Karpas-422 (cell line): ENCODE results near the gene MACROH2A1. TPM values are rescaled to one million over a fixed set of nuclear protein-coding genes. Genes with fewer than 3 reads are reported as not detected.

Experiments
- DNase-seq: peaks from one replicate; pipeline ENCODE4 v3.0.0-alpha.2; 2015
- H2AFZ ChIP-seq: fragments of 200-600 bp; sonication (generic); 2 replicates; pipeline ENCODE4 v1.6.1; 2014; ENCODE audit warnings: antibody characterized with exemption, low read length, mixed read lengths
- H3K27ac ChIP-seq: fragments of 200-600 bp; sonication (generic); 2 replicates; pipeline ENCODE4 v1.5.1; 2014; ENCODE audit warnings: mild to moderate bottlenecking, low read length, moderate library complexity
- H3K27me3 ChIP-seq: fragments of 200-600 bp; sonication (generic); 2 replicates; pipeline ENCODE4 v1.6.1; 2014; ENCODE audit warnings: low read length, mixed read lengths
- H3K36me3 ChIP-seq: fragments of 200-600 bp; sonication (generic); 2 replicates; pipeline ENCODE4 v1.6.1; 2014; ENCODE audit warnings: low read length, mixed read lengths; ENCODE audit not compliant: insufficient read depth
- H3K4me1 ChIP-seq: fragments of 200-600 bp; sonication (generic); 2 replicates; pipeline ENCODE4 v1.6.1; 2014; ENCODE audit warnings: mild to moderate bottlenecking, low read length, mixed read lengths
- H3K4me2 ChIP-seq: fragments of 200-600 bp; sonication (generic); 2 replicates; pipeline ENCODE4 v1.6.1; 2014; ENCODE audit warnings: low read length, low read depth, mild to moderate bottlenecking; ENCODE audit not compliant: poor library complexity, severe bottlenecking
- H3K4me3 ChIP-seq: fragments of 200-600 bp; sonication (generic); 2 replicates; pipeline ENCODE4 v1.5.1; 2014; ENCODE audit warnings: mild to moderate bottlenecking, antibody characterized with exemption, low read length, mixed read lengths
- H3K79me2 ChIP-seq: fragments of 200-600 bp; sonication (generic); 2 replicates; pipeline ENCODE4 v1.6.1; 2014; ENCODE audit warnings: mild to moderate bottlenecking, low read length, mixed read lengths
- H3K9ac ChIP-seq: fragments of 200-600 bp; sonication (generic); 2 replicates; pipeline ENCODE4 v1.6.0; 2014; ENCODE audit warnings: low read length
- H3K9me2 ChIP-seq: fragments of 200-600 bp; sonication (generic), shearing (Covaris generic); replicated peaks from 2 replicates; pipeline ENCODE4 v1.6.0; 2014; ENCODE audit warnings: mild to moderate bottlenecking, low read length, moderate library complexity; ENCODE audit not compliant: insufficient read depth
- H3K9me3 ChIP-seq: fragments of 300-700, 200-600 bp; sonication (generic); 2 replicates; pipeline ENCODE4 v1.6.1; 2014; ENCODE audit warnings: low read length, mixed read lengths
- H4K20me1 ChIP-seq: fragments of 200-600 bp; sonication (generic); 2 replicates; pipeline ENCODE4 v1.6.1; 2014; ENCODE audit warnings: mild to moderate bottlenecking, antibody characterized with exemption, low read length, low read depth; ENCODE audit not compliant: insufficient read depth
- total RNA-seq: library from RNA; depleted of rRNA; stranded (reverse); fragments of >200 nt; shearing (Covaris generic); gene quantifications from 2 replicates; pipeline ENCODE4 v1.2.3, GENCODE V29; 2014; ENCODE audit warnings: low replicate concordance

The MACROH2A1 gene
- total RNA-seq, 1 experiment from 2014 or later = 160 TPM

GRCh38 chr5:135438636-135439221 lies 39.7 kb upstream of the MACROH2A1 start:
- Histone ChIP-seq H3K79me2 (no peaks in the 10 kb centered on the region), H3K9me2 (no peaks in the 10 kb centered on the region), H3K36me3 (no peaks in the 10 kb centered on the region), H3K4me1 (no peaks in the 10 kb centered on the region; the same call in 1 of the 2 replicates), H3K27ac (no peak overlapping the region), H3K27me3 (no peaks in the 10 kb centered on the region), H3K4me2 (no peak overlapping the region), H3K9me3 (no peaks in the 10 kb centered on the region), H2AFZ (no peak overlapping the region), H3K9ac (no peak overlapping the region), H4K20me1 (no peaks in the 10 kb centered on the region), H3K4me3 (no peak overlapping the region)
- no peak for DNase-seq

- DNase-seq = no peak
- Histone ChIP-seq H3K36me3 (no peaks in the 10 kb centered on the region), H3K9me2 (no peaks in the 10 kb centered on the region), H2AFZ (no peak overlapping the region), H3K4me2 (no peak overlapping the region), H3K27me3 (no peaks in the 10 kb centered on the region), H3K27ac (no peak overlapping the region), H3K79me2 (no peaks in the 10 kb centered on the region), H4K20me1 (no peaks in the 10 kb centered on the region), H3K9ac (no peak overlapping the region), H3K4me1 (no peaks in the 10 kb centered on the region; the same call in 1 of the 2 replicates), H3K9me3 (no peaks in the 10 kb centered on the region), H3K4me3 (no peak overlapping the region)
These were observed 38.9 kb upstream of the MACROH2A1 start for GRCh38 chr5:135437796-135438560.

DNA sequence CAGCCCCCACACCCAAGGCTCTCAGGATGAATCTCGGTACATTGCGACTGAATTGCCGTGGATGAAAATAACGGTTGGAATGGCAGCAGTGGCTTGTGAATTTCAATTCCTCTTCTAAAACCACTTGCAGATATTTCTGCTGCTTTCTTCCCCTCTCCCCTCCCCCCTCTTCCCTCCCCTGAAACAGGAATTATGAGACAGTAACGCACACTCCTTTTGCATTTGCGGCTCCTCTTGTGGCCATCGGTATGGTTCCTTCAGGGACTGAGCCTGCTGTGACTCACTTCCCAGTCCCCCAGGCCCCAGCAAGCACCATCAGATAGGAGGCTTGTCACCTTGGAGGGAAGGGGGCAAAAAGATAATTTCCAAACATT lies 38.4 kb upstream of the MACROH2A1 start:
- Histone ChIP-seq H3K9me2 (no peaks in the 10 kb centered on the region), H3K9ac (no peak overlapping the region), H3K9me3 (no peaks in the 10 kb centered on the region), H3K79me2 (no peaks in the 10 kb centered on the region), H3K4me2 (no peak overlapping the region), H3K27ac (no peak overlapping the region), H3K4me3 (no peak overlapping the region), H4K20me1 (no peaks in the 10 kb centered on the region), H2AFZ (no peak overlapping the region), H3K36me3 (no peaks in the 10 kb centered on the region), H3K27me3 (no peaks in the 10 kb centered on the region), H3K4me1 (no peaks in the 10 kb centered on the region; the same call in 1 of the 2 replicates)
- DNase-seq = no peak

DNA sequence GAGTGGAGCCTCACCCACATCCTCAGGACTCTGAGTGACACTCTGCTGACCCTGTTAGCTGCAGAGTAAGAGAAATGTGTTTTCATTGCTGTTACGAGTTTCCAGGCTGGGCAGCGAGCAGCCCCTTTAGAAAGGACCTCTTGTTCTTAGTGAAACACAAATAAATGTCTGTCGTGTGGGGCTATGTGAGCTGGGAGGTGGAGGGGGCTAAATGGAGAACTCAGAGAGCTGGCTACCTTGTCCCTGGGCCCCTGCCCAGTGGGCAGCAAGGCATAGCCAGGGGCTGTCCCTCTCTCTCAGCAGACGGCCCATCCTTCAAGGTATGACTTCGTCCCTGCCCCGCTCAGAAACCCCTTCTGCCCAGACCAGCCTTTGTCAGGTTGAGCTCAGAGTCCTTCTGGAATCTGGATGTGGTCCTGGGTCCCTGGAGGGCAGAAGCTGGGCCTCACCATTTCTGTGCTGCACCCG lies 38.0 kb upstream of the MACROH2A1 start:
- no peak overlapping the region for H2AFZ ChIP-seq
- H3K4me3 ChIP-seq = no peak overlapping the region
- DNase-seq = no peak
- H3K27ac ChIP-seq = no peak overlapping the region
- no peaks in the 10 kb centered on the region; the same call in 1 of the 2 replicates for H3K4me1 ChIP-seq
- H3K9me3 ChIP-seq = no peaks in the 10 kb centered on the region
- H3K9ac ChIP-seq = no peak overlapping the region
- no peaks in the 10 kb centered on the region for H3K36me3 ChIP-seq
- H3K79me2 ChIP-seq = no peaks in the 10 kb centered on the region
- H3K27me3 ChIP-seq = no peaks in the 10 kb centered on the region
- H3K4me2 ChIP-seq = no peak overlapping the region
- H4K20me1 ChIP-seq = no peaks in the 10 kb centered on the region
- H3K9me2 ChIP-seq = no peaks in the 10 kb centered on the region

GRCh38 chr5:135435467-135436330 lies 36.7 kb upstream of the MACROH2A1 start:
- H3K79me2 ChIP-seq = no peaks in the 10 kb centered on the region
- no peak overlapping the region for H3K4me3 ChIP-seq
- no peak overlapping the region for H3K4me2 ChIP-seq

DNA sequence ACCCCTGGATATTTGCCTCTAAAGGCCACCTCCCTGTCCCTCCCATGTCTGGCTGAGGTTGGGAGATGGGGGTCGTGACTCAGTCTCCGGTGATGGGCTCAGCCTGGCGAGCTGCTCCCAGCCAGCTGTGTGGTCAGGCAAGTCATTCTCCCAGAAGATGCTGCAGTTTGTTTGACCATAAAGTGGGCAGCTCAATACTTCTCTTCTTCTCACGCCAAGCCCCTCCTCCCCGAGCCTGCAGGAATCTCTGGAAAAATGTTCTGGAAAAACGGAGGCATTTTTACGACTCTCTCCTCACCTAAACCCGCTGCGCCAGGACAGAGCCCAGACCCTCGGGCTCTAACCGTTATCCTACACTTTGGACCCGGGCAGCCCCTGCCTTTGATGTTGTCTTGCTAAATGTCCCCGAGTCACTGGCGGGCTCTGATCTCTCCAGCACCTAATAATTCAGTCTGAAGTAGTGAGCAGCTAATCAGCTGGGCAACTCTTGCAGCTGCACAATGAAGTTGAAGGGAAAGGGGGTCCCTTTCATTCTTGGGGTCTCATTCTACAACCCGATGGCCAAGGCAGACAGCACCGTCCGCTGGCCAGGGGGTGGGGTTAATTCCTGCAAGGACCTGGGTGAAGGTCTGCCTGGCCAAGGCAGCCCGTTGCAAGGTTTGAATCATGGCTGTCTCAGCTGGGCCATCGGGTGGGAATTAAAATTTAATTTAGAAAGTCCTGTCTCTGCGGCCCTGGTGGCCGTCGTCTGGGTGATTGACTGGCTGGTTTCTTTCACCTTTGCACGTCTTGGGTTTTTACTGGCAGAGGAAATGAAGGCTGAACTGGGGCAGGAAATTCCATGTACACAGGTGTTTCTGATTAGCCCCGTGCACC lies 35.8 kb upstream of the MACROH2A1 start:
- Histone ChIP-seq H3K79me2 (no peaks in the 10 kb centered on the region), H3K9me3 (no peaks in the 10 kb centered on the region), H2AFZ (no peak overlapping the region), H3K36me3 (no peaks in the 10 kb centered on the region), H3K4me2 (no peak overlapping the region), H3K27me3 (no peaks in the 10 kb centered on the region), H3K4me1 (no peaks in the 10 kb centered on the region; the same call in 1 of the 2 replicates), H3K27ac (no peak overlapping the region), H3K4me3 (no peak overlapping the region), H3K9me2 (no peaks in the 10 kb centered on the region), H3K9ac (no peak overlapping the region), H4K20me1 (no peaks in the 10 kb centered on the region)
- DNase-seq = no peak

More at GRCh38 chr5:135435467-135436330, 36.7 kb upstream of the MACROH2A1 start:
- H3K9me3 ChIP-seq = no peaks in the 10 kb centered on the region
- no peak overlapping the region for H2AFZ ChIP-seq
- H4K20me1 ChIP-seq = no peaks in the 10 kb centered on the region
- H3K36me3 ChIP-seq = no peaks in the 10 kb centered on the region
- no peak overlapping the region for H3K27ac ChIP-seq
- H3K9me2 ChIP-seq = no peaks in the 10 kb centered on the region
- H3K27me3 ChIP-seq = no peaks in the 10 kb centered on the region
- H3K4me1 ChIP-seq = no peaks in the 10 kb centered on the region; the same call in 1 of the 2 replicates
- no peak for DNase-seq
- H3K9ac ChIP-seq = no peak overlapping the region

GRCh38 chr5:135433681-135434426 lies 34.8 kb upstream of the MACROH2A1 start:
- no peaks in the 10 kb centered on the region for H3K27me3 ChIP-seq
- no peaks in the 10 kb centered on the region for H3K79me2 ChIP-seq
- H2AFZ ChIP-seq = no peak overlapping the region
- H3K4me3 ChIP-seq = no peak overlapping the region
- no peaks in the 10 kb centered on the region; the same call in 1 of the 2 replicates for H3K4me1 ChIP-seq
- no peak overlapping the region for H3K9ac ChIP-seq
- no peak overlapping the region for H3K27ac ChIP-seq
- no peaks in the 10 kb centered on the region for H4K20me1 ChIP-seq
- no peaks in the 10 kb centered on the region for H3K36me3 ChIP-seq
- H3K4me2 ChIP-seq = no peak overlapping the region
- no peaks in the 10 kb centered on the region for H3K9me2 ChIP-seq
- no peaks in the 10 kb centered on the region; the same call in 1 of the 2 replicates for H3K9me3 ChIP-seq
- no peak for DNase-seq
